Ascending aorta (tissue), 2 donors: ENCODE measurements around the gene WDR45B. TPM values are rescaled to one million over a fixed set of nuclear protein-coding genes. Genes with fewer than 3 reads are reported as not detected.

Source experiments
- DNase-seq, 2 donors: peaks; one replicate each; pipeline ENCODE4 v3.0.0-alpha.2; 2019; ENCODE audit warnings: low spot score in 2 of 2
- H3K27ac ChIP-seq, 2 donors: fragments of 200-600 bp; sonication (generic); one replicate each; pipeline ENCODE4 v1.5.1; 2016 to 2017; ENCODE audit warnings: mild to moderate bottlenecking in 1 of 2
- H3K27me3 ChIP-seq: fragments of 200-600 bp; sonication (generic); one replicate; pipeline ENCODE4 v1.5.1; 2017
- H3K36me3 ChIP-seq, 2 donors: fragments of 200-600 bp; sonication (generic); one replicate each; pipeline ENCODE4 v1.5.1; 2016
- H3K4me1 ChIP-seq, 2 donors: fragments of 200-600 bp; sonication (generic); one replicate each; pipeline ENCODE4 v1.5.1; 2016 to 2017; ENCODE audit warnings: mild to moderate bottlenecking in 1 of 2
- H3K4me3 ChIP-seq, 2 donors: fragments of 200-600 bp; sonication (generic); one replicate each; pipeline ENCODE4 v1.5.1; 2016 to 2017; ENCODE audit warnings: mild to moderate bottlenecking in 1 of 2
- H3K9me3 ChIP-seq, 2 donors: fragments of 200-600 bp; sonication (generic); one replicate each; pipeline ENCODE4 v1.5.1; 2016
- CTCF ChIP-seq, 3 experiments: fragments of 200-600 bp in 2 of 3; fragments of 450-650 bp in 1 of 3; sonication (generic) in 2 of 3; IDR thresholded peaks; one replicate each; pipeline ENCODE4 v1.5.1; 2016 to 2019; ENCODE audit warnings: antibody characterized with exemption in 3 of 3, mild to moderate bottlenecking in 1 of 3, moderate library complexity in 1 of 3
- intact Hi-C: fragments of 100-400 bp; cut with DNase I; formaldehyde crosslinking; loops from one replicate; pipeline ENCODE4 v1.15.1; 2023
- total RNA-seq: library from RNA; depleted of rRNA; stranded (reverse); fragments of >200 nt; gene quantifications from one replicate; pipeline ENCODE4 v1.1.0, GENCODE V29; 2016

Gene WDR45B
- total RNA-seq, 1 donor from 2014 or later = 53.7 TPM

DNA sequence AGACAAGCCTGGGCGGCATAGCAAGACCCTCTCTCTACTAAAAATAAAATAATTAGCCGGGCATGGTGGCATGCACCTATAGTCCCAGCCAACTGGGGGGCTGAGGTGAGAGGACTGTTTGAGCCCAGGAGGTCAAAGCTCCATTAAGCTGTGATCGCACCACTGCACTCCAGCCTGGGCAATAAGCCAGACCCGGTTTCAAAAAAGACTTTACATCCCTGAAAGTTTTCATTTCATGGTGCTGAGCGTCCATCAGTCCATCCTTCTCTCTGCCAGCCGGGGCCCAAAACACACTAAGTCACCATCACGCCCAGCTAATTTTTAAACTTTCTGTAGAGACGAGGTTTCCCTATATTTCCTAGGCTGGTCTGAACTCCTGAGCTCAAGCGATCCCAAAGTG is 39.6 kb upstream of the WDR45B start:
- Histone ChIP-seq H3K36me3 (peaks cover 0 to 2% of the 10 kb centered on the region in 2 donors), H3K27me3 (no peaks in the 10 kb centered on the region), H3K4me1 (no peaks in the 10 kb centered on the region), H3K27ac (no peak overlapping the region), H3K9me3 (no peaks in the 10 kb centered on the region), H3K4me3 (no peak overlapping the region)
- intact Hi-C loops = no loop called here
- no peak for TF ChIP-seq CTCF (IDR thresholded peaks at IDR 0.05)
- no peak for DNase-seq

DNA sequence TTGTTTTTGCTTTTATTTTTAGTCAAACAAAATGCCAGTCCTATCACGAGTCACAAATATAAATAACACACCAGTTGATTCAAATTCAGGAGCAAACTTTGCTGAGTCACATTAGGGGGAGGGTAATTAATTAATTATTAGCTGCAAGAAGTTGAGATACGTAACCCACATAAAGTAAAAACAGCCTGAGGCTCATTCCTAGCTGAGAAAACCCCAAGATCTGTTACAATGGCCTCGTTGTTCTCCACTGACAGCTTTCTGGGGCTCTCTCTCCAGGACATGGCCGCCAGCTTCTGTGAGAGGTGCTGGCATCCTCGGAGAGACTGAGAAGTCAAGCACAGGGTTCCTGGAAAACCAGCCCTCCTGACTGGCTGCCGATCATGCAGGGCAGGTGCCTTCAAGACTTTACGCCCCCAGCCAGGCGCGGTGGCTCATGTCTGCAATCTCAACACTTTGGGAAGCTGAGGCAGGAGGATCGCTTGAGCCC is 39.2 kb upstream of the WDR45B start:
- no peak for TF ChIP-seq CTCF (IDR thresholded peaks at IDR 0.05)
- H3K27ac ChIP-seq = no peak overlapping the region
- no peak for DNase-seq

GRCh38 chr17:82686366-82687324 is 38.4 kb upstream of the WDR45B start:
- TF ChIP-seq CTCF (IDR thresholded peaks at IDR 0.05) = no peak

More for the DNA sequence above, 39.2 kb upstream of the WDR45B start:
- Histone ChIP-seq H3K4me1 (no peaks in the 10 kb centered on the region), H3K9me3 (no peaks in the 10 kb centered on the region), H3K27me3 (no peaks in the 10 kb centered on the region), H3K36me3 (peaks cover 0 to 2% of the 10 kb centered on the region in 2 donors), H3K4me3 (no peak overlapping the region)
- intact Hi-C loops = no loop called here

GRCh38 chr17:82685291-82685690 is 37.0 kb upstream of the WDR45B start:
- Histone ChIP-seq H3K36me3 (no peaks in the 10 kb centered on the region), H3K4me3 (no peak overlapping the region), H3K27ac (no peak overlapping the region), H3K4me1 (no peaks in the 10 kb centered on the region), H3K27me3 (no peaks in the 10 kb centered on the region), H3K9me3 (peaks cover 6 to 9% of the 10 kb centered on the region in 2 donors)
- intact Hi-C loops = no loop called here
- TF ChIP-seq CTCF (IDR thresholded peaks at IDR 0.05) = no peak
- DNase-seq = no peak

More at GRCh38 chr17:82686366-82687324, 38.4 kb upstream of the WDR45B start:
- H3K4me1 ChIP-seq = no peaks in the 10 kb centered on the region
- no peak overlapping the region for H3K27ac ChIP-seq
- intact Hi-C loops = no loop called here
- H3K9me3 ChIP-seq = peaks cover 0 to under 1% of the 10 kb centered on the region in 2 donors
- H3K4me3 ChIP-seq = no peak overlapping the region
- H3K27me3 ChIP-seq = no peaks in the 10 kb centered on the region
- H3K36me3 ChIP-seq = peaks cover 0 to 1% of the 10 kb centered on the region in 2 donors
- no peak for DNase-seq

GRCh38 chr17:82684228-82684841 is 36.1 kb upstream of the WDR45B start:
- H3K4me3 ChIP-seq = no peak overlapping the region
- peaks cover 6 to 9% of the 10 kb centered on the region in 2 donors for H3K9me3 ChIP-seq
- DNase-seq = no peak
- H3K27ac ChIP-seq = no peak overlapping the region
- no peaks in the 10 kb centered on the region for H3K36me3 ChIP-seq
- H3K4me1 ChIP-seq = no peaks in the 10 kb centered on the region
- H3K27me3 ChIP-seq = no peaks in the 10 kb centered on the region
- intact Hi-C loops = no loop called here
- no peak for TF ChIP-seq CTCF (IDR thresholded peaks at IDR 0.05)
